ENCODE data around the gene HOMEZ.
"Not testable (repeated sequence)": the region's sequence is repeated elsewhere in the genome, so short reads cannot be mapped to it uniquely, and the experiment has no call there.

Gene HOMEZ

GRCh38 chr14:23248601-23249000, 37.3 kb downstream of the HOMEZ start:
- Histone ChIP-seq H4K20me1 (no peaks in the 10 kb centered on the region), H3K4me1 (no peaks in the 10 kb centered on the region), H3K4me2 (no peak overlapping the region), H3K9me3 (no peaks in the 10 kb centered on the region), H3K36me3 (no peaks in the 10 kb centered on the region), H3K4me3 (no peak overlapping the region), H3K27ac (no peak overlapping the region), H3K27me3 (no peaks in the 10 kb centered on the region), H3K9ac (no peak overlapping the region)
- TF ChIP-seq Cebpa-rat (IDR thresholded peaks at IDR 0.05) = no peak

GRCh38 chr14:23245282-23245681, 40.6 kb downstream of the HOMEZ start:
- Histone ChIP-seq H3K4me2 (no peak overlapping the region), H3K9ac (no peak overlapping the region), H3K27me3 (no peaks in the 10 kb centered on the region), H3K27ac (no peak overlapping the region), H4K20me1 (no peaks in the 10 kb centered on the region), H3K36me3 (no peaks in the 10 kb centered on the region), H3K4me3 (no peak overlapping the region), H3K9me3 (no peaks in the 10 kb centered on the region), H3K4me1 (no peaks in the 10 kb centered on the region)
- TF ChIP-seq Cebpa-rat (IDR thresholded peaks at IDR 0.05) = no peak

GRCh38 chr14:23243066-23243465, 42.9 kb downstream of the HOMEZ start:
- H3K9ac ChIP-seq = no peak overlapping the region
- no peak overlapping the region for H3K27ac ChIP-seq
- no peak overlapping the region for H3K4me3 ChIP-seq
- no peaks in the 10 kb centered on the region for H4K20me1 ChIP-seq
- no peaks in the 10 kb centered on the region for H3K36me3 ChIP-seq
- H3K9me3 ChIP-seq = no peaks in the 10 kb centered on the region
- H3K4me1 ChIP-seq = peaks cover 9% of the 10 kb centered on the region
- TF ChIP-seq Cebpa-rat (IDR thresholded peaks at IDR 0.05) = no peak
- no peaks in the 10 kb centered on the region for H3K27me3 ChIP-seq
- no peak overlapping the region for H3K4me2 ChIP-seq

GRCh38 chr14:23242076-23242475, 43.9 kb downstream of the HOMEZ start:
- H3K27me3 ChIP-seq = no peaks in the 10 kb centered on the region
- H3K9me3 ChIP-seq = no peaks in the 10 kb centered on the region
- peaks cover 19% of the 10 kb centered on the region for H3K4me1 ChIP-seq
- no peak overlapping the region for H3K27ac ChIP-seq
- H3K4me2 ChIP-seq = no peak overlapping the region
- no peaks in the 10 kb centered on the region for H4K20me1 ChIP-seq
- no peak overlapping the region for H3K9ac ChIP-seq
- H3K36me3 ChIP-seq = no peaks in the 10 kb centered on the region
- no peak overlapping the region for H3K4me3 ChIP-seq
- no peak for TF ChIP-seq Cebpa-rat (IDR thresholded peaks at IDR 0.05)

- H3K4me3 ChIP-seq, H3K27ac ChIP-seq, H3K36me3 ChIP-seq, H3K9me3 ChIP-seq, H3K4me2 ChIP-seq, H4K20me1 ChIP-seq, H3K27me3 ChIP-seq, H3K9ac ChIP-seq: not testable (repeated sequence)
- peaks cover 21% of the 10 kb centered on the region for H3K4me1 ChIP-seq
Observed at GRCh38 chr14:23241061-23241715, 44.7 kb downstream of the HOMEZ start.

- no peaks in the 10 kb centered on the region for H3K9me3 ChIP-seq
- no peaks in the 10 kb centered on the region for H4K20me1 ChIP-seq
- no peaks in the 10 kb centered on the region for H3K36me3 ChIP-seq
- no peak overlapping the region for H3K4me2 ChIP-seq
- H3K27me3 ChIP-seq = no peaks in the 10 kb centered on the region
- no peak overlapping the region for H3K27ac ChIP-seq
- no peak for TF ChIP-seq Cebpa-rat (IDR thresholded peaks at IDR 0.05)
- H3K9ac ChIP-seq = no peak overlapping the region
- peaks cover 21% of the 10 kb centered on the region for H3K4me1 ChIP-seq
- no peak overlapping the region for H3K4me3 ChIP-seq
Observed at GRCh38 chr14:23240661-23241060, 45.3 kb downstream of the HOMEZ start.

GRCh38 chr14:23237772-23238594, 47.9 kb downstream of the HOMEZ start, which contains the start of gene RNF212B:
Gene RNF212B (plus strand): TSS chr14:23237936. CDS start chr14:23240346, 2,410 bp downstream.
- Histone ChIP-seq H3K4me3 (peak within 1 kb of the TSS; percentile 13; the same call in 1 of the 2 replicates), H3K9ac (no peak within 1 kb of the TSS)

GRCh38 chr14:23232241-23232808, 53.6 kb downstream of the HOMEZ start:
- H3K9me3 ChIP-seq, H3K4me3 ChIP-seq, H3K4me1 ChIP-seq, H3K4me2 ChIP-seq, H3K9ac ChIP-seq, H3K36me3 ChIP-seq, H3K27me3 ChIP-seq, H3K27ac ChIP-seq, H4K20me1 ChIP-seq: not testable (repeated sequence)

More at GRCh38 chr14:23237772-23238594, 47.9 kb downstream of the HOMEZ start, which contains the start of gene RNF212B:
- Histone ChIP-seq H3K4me1 (peaks cover 21% of the 10 kb centered on the region), H3K4me2 (peak within 1 kb of the TSS; percentile 50), H3K27ac (no peak within 1 kb of the TSS), H3K27me3 (no peaks in the 10 kb centered on the region), H3K36me3 (no peaks in the 10 kb centered on the region), H3K9me3 (no peaks in the 10 kb centered on the region), H4K20me1 (no peaks in the 10 kb centered on the region)
- TF ChIP-seq Cebpa-rat (IDR thresholded peaks at IDR 0.05) = no peak

GRCh38 chr14:23228812-23229211, 57.1 kb downstream of the HOMEZ start:
- H3K4me1 ChIP-seq = no peaks in the 10 kb centered on the region
- H3K36me3 ChIP-seq = no peaks in the 10 kb centered on the region
- H3K4me3 ChIP-seq = no peak overlapping the region
- no peak overlapping the region for H3K4me2 ChIP-seq
- TF ChIP-seq Cebpa-rat (IDR thresholded peaks at IDR 0.05) = no peak
- H3K9ac ChIP-seq = no peak overlapping the region
- H4K20me1 ChIP-seq = no peaks in the 10 kb centered on the region
- H3K9me3 ChIP-seq = peaks cover 23% of the 10 kb centered on the region
- H3K27ac ChIP-seq = no peak overlapping the region
- H3K27me3 ChIP-seq = no peaks in the 10 kb centered on the region

- Histone ChIP-seq H3K9me3 (peaks cover 23% of the 10 kb centered on the region), H3K36me3 (no peaks in the 10 kb centered on the region), H3K4me2 (no peak overlapping the region), H3K27ac (no peak overlapping the region), H4K20me1 (no peaks in the 10 kb centered on the region), H3K9ac (no peak overlapping the region), H3K4me1 (no peaks in the 10 kb centered on the region), H3K27me3 (no peaks in the 10 kb centered on the region), H3K4me3 (no peak overlapping the region)
- TF ChIP-seq Cebpa-rat (IDR thresholded peaks at IDR 0.05) = no peak
Observed at GRCh38 chr14:23227566-23227965, 58.4 kb downstream of the HOMEZ start.

GRCh38 chr14:23224958-23225357, 61.0 kb downstream of the HOMEZ start:
- not testable (repeated sequence) for H3K27ac ChIP-seq, H3K27me3 ChIP-seq, H3K9ac ChIP-seq, H3K4me3 ChIP-seq, H3K36me3 ChIP-seq, H3K4me2 ChIP-seq, H4K20me1 ChIP-seq, H3K4me1 ChIP-seq
- peaks cover 13% of the 10 kb centered on the region; the same call in 1 of the 2 replicates for H3K9me3 ChIP-seq

Data from BLaER1 (cell line).